IMR-90 (cell line): ENCODE data around the gene OBP2A. TPM values are rescaled to one million over a fixed set of nuclear protein-coding genes. Genes with fewer than 3 reads are reported as not detected.

ENCODE experiments used
- ATAC-seq: fragments of 200-7000 bp; cut with Tn5 transposase; 2 replicates; pipeline ENCODE4 v1.9.1; 2020; ENCODE audit warnings: low read depth, mild to moderate bottlenecking, moderate library complexity
- BruUV-seq: library from RNA; stranded (reverse); fragments of 400-500 nt; replicated peaks from 2 replicates; lab custom pipeline; 2021; lab: Mats Ljungman, UMichigan
- CTCF ChIA-PET: fragments of 300-600 bp; formaldehyde crosslinking; extraction: SDS; loops from one replicate; lab custom pipeline; 2021; ENCODE audit warnings: antibody characterized with exemption; lab: Yijun Ruan, JAX
- POLR2A ChIA-PET: fragments of 300-600 bp; sonication (Branson Sonifier 250); formaldehyde crosslinking; loops from one replicate; lab custom pipeline; 2022; ENCODE audit warnings: antibody characterized with exemption; ENCODE audit not compliant: unreplicated experiment; lab: Charles Lee
- DNase-seq: peaks from one replicate; pipeline ENCODE4 v3.0.0; 2013
- H2AFZ ChIP-seq: replicated peaks from 2 replicates; pipeline ENCODE3; 2013; ENCODE audit warnings: low read length, mild to moderate bottlenecking; ENCODE audit not compliant: poor library complexity
- H2AK5ac ChIP-seq: 2 replicates; pipeline ENCODE4 v1.6.1; 2013; ENCODE audit warnings: low read depth, low read length, inconsistent platforms
- H2AK9ac ChIP-seq: replicated peaks from 2 replicates; pipeline ENCODE3; 2013; ENCODE audit warnings: mild to moderate bottlenecking, low read depth, low read length, moderate library complexity; ENCODE audit not compliant: poor library complexity
- H2BK120ac ChIP-seq: 2 replicates; pipeline ENCODE4 v1.6.1; 2013; ENCODE audit warnings: low read depth, low read length, inconsistent platforms
- H2BK15ac ChIP-seq: 3 replicates; pipeline ENCODE4 v1.6.1; 2013; ENCODE audit warnings: low read depth, low read length, inconsistent platforms
- H2BK20ac ChIP-seq: 2 replicates; pipeline ENCODE4 v1.6.1; 2013; ENCODE audit warnings: low read depth, mild to moderate bottlenecking, inconsistent platforms, low read length, moderate library complexity
- H2BK5ac ChIP-seq: 2 replicates; pipeline ENCODE4 v1.6.1; 2013; ENCODE audit warnings: mild to moderate bottlenecking, low read depth, low read length, inconsistent platforms; ENCODE audit not compliant: poor library complexity, severe bottlenecking
- H3K14ac ChIP-seq: replicated peaks from 2 replicates; pipeline ENCODE4 v1.6.1; 2013; ENCODE audit warnings: low read depth, low read length, inconsistent platforms
- H3K18ac ChIP-seq: 2 replicates; pipeline ENCODE4 v1.6.1; 2013; ENCODE audit warnings: low read depth, low read length, control low read depth
- H3K23ac ChIP-seq: 2 replicates; pipeline ENCODE4 v1.6.1; 2013; ENCODE audit warnings: low read depth, low read length, inconsistent platforms
- H3K27ac ChIP-seq: 2 replicates; pipeline ENCODE4 v1.5.1; 2013; ENCODE audit warnings: mild to moderate bottlenecking, control low read depth, low read length; ENCODE audit not compliant: insufficient read depth
- H3K27me3 ChIP-seq: 2 replicates; pipeline ENCODE4 v1.6.1; 2013; ENCODE audit warnings: low read length; ENCODE audit not compliant: control insufficient read depth, insufficient read depth
- H3K36me3 ChIP-seq: 2 replicates; pipeline ENCODE4 v1.6.1; 2013; ENCODE audit warnings: low read length, mixed read lengths; ENCODE audit not compliant: control insufficient read depth, insufficient read depth
- H3K4ac ChIP-seq: 2 replicates; pipeline ENCODE4 v1.6.1; 2013; ENCODE audit warnings: low read depth, low read length, inconsistent platforms
- H3K4me1 ChIP-seq: 2 replicates; pipeline ENCODE4 v1.6.1; 2013; ENCODE audit warnings: low read length, mixed read lengths; ENCODE audit not compliant: control insufficient read depth, insufficient read depth
- H3K4me2 ChIP-seq: 2 replicates; pipeline ENCODE4 v1.6.1; 2013; ENCODE audit warnings: low read depth, mild to moderate bottlenecking, control low read depth, low read length, moderate library complexity
- H3K4me3 ChIP-seq: 2 replicates; pipeline ENCODE4 v1.5.1; 2013; ENCODE audit warnings: low read depth, mild to moderate bottlenecking, control low read depth, low read length, moderate library complexity; ENCODE audit not compliant: insufficient read depth
- H3K56ac ChIP-seq: 2 replicates; pipeline ENCODE4 v1.6.1; 2013; ENCODE audit warnings: low read length, inconsistent platforms; ENCODE audit not compliant: insufficient read depth; ENCODE audit errors: extremely low read depth
- H3K79me1 ChIP-seq, 2 experiments: 2 replicates each; pipeline ENCODE4 v1.6.1; 2013; ENCODE audit warnings: low read length in 2 of 2, inconsistent platforms in 1 of 2, low read depth in 1 of 2
- H3K9ac ChIP-seq: 2 replicates; pipeline ENCODE4 v1.6.1; 2013; ENCODE audit warnings: low read depth, low read length, control low read depth
- H3K9me1 ChIP-seq: 2 replicates; pipeline ENCODE4 v1.6.1; 2013; ENCODE audit warnings: low read length, inconsistent platforms; ENCODE audit not compliant: insufficient read depth
- H3K9me3 ChIP-seq: 2 replicates; pipeline ENCODE4 v1.6.1; 2013; ENCODE audit warnings: low read length; ENCODE audit not compliant: control insufficient read depth, insufficient read depth
- H4K20me1 ChIP-seq: 2 replicates; pipeline ENCODE4 v1.6.1; 2013; ENCODE audit warnings: low read length, inconsistent platforms; ENCODE audit not compliant: insufficient read depth
- H4K5ac ChIP-seq: 2 replicates; pipeline ENCODE4 v1.6.1; 2013; ENCODE audit warnings: mild to moderate bottlenecking, low read depth, low read length, control low read depth
- H4K8ac ChIP-seq, 2 experiments: 2 replicates each; pipeline ENCODE4 v1.6.1; 2013; ENCODE audit warnings: low read depth in 2 of 2, low read length in 2 of 2, control low read depth in 1 of 2, inconsistent platforms in 1 of 2
- H4K91ac ChIP-seq: 2 replicates; pipeline ENCODE4 v1.6.1; 2013; ENCODE audit warnings: low read depth, low read length, inconsistent platforms; ENCODE audit not compliant: insufficient read depth
- BHLHE40 ChIP-seq: fragments of 150-350 bp; IDR thresholded peaks from 2 replicates; pipeline ENCODE4 v1.6.1; 2016; ENCODE audit warnings: mild to moderate bottlenecking, low read depth, low read length
- CHD1 ChIP-seq: IDR thresholded peaks from 2 replicates; pipeline ENCODE4 v1.6.1; 2012; ENCODE audit warnings: low read depth, low read length, improper control_type of control experiment
- CTCF ChIP-seq: conservative IDR thresholded peaks from 2 replicates; pipeline ENCODE4 v1.5.1; 2012; ENCODE audit warnings: mild to moderate bottlenecking, low read depth, low read length, improper control_type of control experiment
- ELK1 ChIP-seq: fragments of 150-350 bp; IDR thresholded peaks from 2 replicates; pipeline ENCODE4 v1.6.1; 2016; ENCODE audit warnings: low read depth, mild to moderate bottlenecking, low read length, moderate library complexity, borderline replicate concordance
- FOS ChIP-seq: fragments of 150-350 bp; IDR thresholded peaks from 2 replicates; pipeline ENCODE4 v1.6.1; 2016; ENCODE audit warnings: low read depth, low read length
- MAFK ChIP-seq: IDR thresholded peaks from 2 replicates; pipeline ENCODE4 v1.6.1; 2012; ENCODE audit warnings: low read depth, low read length, improper control_type of control experiment
- POLR2A ChIP-seq: IDR thresholded peaks from 2 replicates; pipeline ENCODE4 v1.6.1; 2012; ENCODE audit warnings: mild to moderate bottlenecking, low read depth, low read length
- RAD21 ChIP-seq: IDR thresholded peaks from 2 replicates; pipeline ENCODE4 v1.6.1; 2012; ENCODE audit warnings: low read length, improper control_type of control experiment
- RCOR1 ChIP-seq: IDR thresholded peaks from 2 replicates; pipeline ENCODE4 v1.6.1; 2012; ENCODE audit warnings: mild to moderate bottlenecking, low read length, improper control_type of control experiment; ENCODE audit not compliant: insufficient replicate concordance
- RFX5 ChIP-seq: IDR thresholded peaks from 2 replicates; pipeline ENCODE4 v1.8.0; 2012; ENCODE audit warnings: low read depth, mild to moderate bottlenecking, low read length, moderate library complexity
- SMC3 ChIP-seq: fragments of 150-350 bp; IDR thresholded peaks from 2 replicates; pipeline ENCODE4 v1.6.1; 2016; ENCODE audit warnings: low read depth, mild to moderate bottlenecking, antibody characterized with exemption, low read length, moderate library complexity
- USF2 ChIP-seq: fragments of 150-350 bp; IDR thresholded peaks from 2 replicates; pipeline ENCODE4 v1.6.1; 2017; ENCODE audit warnings: mild to moderate bottlenecking, antibody characterized with exemption, low read length, low read depth
- WGBS, 2 experiments: methylation state at CpG; one replicate each; pipeline versions ENCODE4 v1.1.5 to v1.1.7; 2013; ENCODE audit warnings: missing lambda C conversion rate in 2 of 2; ENCODE audit not compliant: insufficient read length in 1 of 2; ENCODE audit errors: extremely low coverage in 2 of 2; 5-methylcytosine and 5-hydroxymethylcytosine counted together
- dilution Hi-C: fragments of 300-500 bp; cut with HindIII; formaldehyde crosslinking; loops from one replicate; pipeline ENCODE4 v1.14.3; 2018; ENCODE audit warnings: low sequenced_read_pairs; ENCODE audit not compliant: unreplicated experiment
- in situ Hi-C: fragments of 300-500 bp; cut with MboI; formaldehyde crosslinking; loops from 3 replicates; pipeline ENCODE4 v1.14.3; 2019; ENCODE audit warnings: low sequenced_read_pairs, inconsistent platforms, mixed read lengths
- intact Hi-C: fragments of 100-400 bp; cut with micrococcal nuclease; formaldehyde crosslinking; loops from 2 replicates; pipeline ENCODE4 v1.10.0; 2022
- polyA plus RNA-seq, 3 experiments: library from polyadenylated mRNA; depleted of rRNA; stranded (reverse); fragments of >200 nt; gene quantifications; 2 replicates each; pipeline ENCODE4 v1.2.3, GENCODE V29; 2012; ENCODE audit warnings: low replicate concordance in 1 of 3
- total RNA-seq: library from RNA; depleted of rRNA; stranded (reverse); fragments of >200 nt; gene quantifications from 2 replicates; pipeline ENCODE4 v1.2.3, GENCODE V29; 2012

Gene OBP2A
- total and polyA plus RNA-seq, 2 of the 4 experiments (the other 2 are of a cell fraction) = not detected

- Histone ChIP-seq H2BK120ac (no peak overlapping the region), H4K91ac (no peak overlapping the region), H3K4me1 (no peaks in the 10 kb centered on the region), H2BK20ac (no peak overlapping the region), H3K18ac (no peak overlapping the region), H3K27me3 (no peaks in the 10 kb centered on the region; the same call in 1 of the 2 replicates), H4K5ac (no peak overlapping the region), H3K23ac (no peak overlapping the region), H3K4me2 (no peak overlapping the region), H4K20me1 (no peaks in the 10 kb centered on the region), H3K9me3 (no peaks in the 10 kb centered on the region), H4K8ac (no peak overlapping the region), H3K4ac (no peak overlapping the region), H3K9me1 (no peaks in the 10 kb centered on the region), H2BK5ac (no peak overlapping the region), H2AK9ac (no peak overlapping the region), H2AK5ac (no peak overlapping the region), H2AFZ (peak overlapping the region; percentile 14), H3K79me1 (no peaks in the 10 kb centered on the region), H3K27ac (no peak overlapping the region), H3K9ac (no peak overlapping the region), H3K36me3 (no peaks in the 10 kb centered on the region), H3K4me3 (no peak overlapping the region), H3K56ac (no peak overlapping the region), H2BK15ac (no peak overlapping the region), H3K14ac (no peak overlapping the region)
- ATAC-seq (no peak), DNase-seq (no peak)
- in situ Hi-C loops = no loop called here
- intact Hi-C loops = no loop called here
- no peak for TF ChIP-seq RAD21
- no peak for TF ChIP-seq FOS
- no peak for TF ChIP-seq CHD1
- TF ChIP-seq CTCF = no peak
- TF ChIP-seq USF2 = no peak
- TF ChIP-seq POLR2A = no peak
- TF ChIP-seq SMC3 = no peak
- no peak for TF ChIP-seq BHLHE40
- TF ChIP-seq ELK1 = no peak
- no peak for TF ChIP-seq RFX5
- TF ChIP-seq RCOR1 = no peak
- no peak for TF ChIP-seq MAFK
- dilution Hi-C loops = no loop called here
- no TSS peak for BruUV-seq
- POLR2A ChIA-PET = no interaction called here
- CTCF ChIA-PET = no interaction called here
- 100% methylated on average over 1 of the region's 15 CpGs; no CpG with 5 or more reads in 1 of the 2 experiments for WGBS, 2 experiments
These were observed 40.7 kb downstream of the OBP2A start for GRCh38 chr9:135586601-135587109.
